Colonic mucosa (tissue), 4 donors: Measurements from ENCODE around the gene TCF25. TPM values are rescaled to one million over a fixed set of nuclear protein-coding genes. Genes with fewer than 3 reads are reported as not detected.

Source experiments
- DNase-seq: peaks from one replicate; pipeline ENCODE4 v3.0.0-alpha.2; 2020
- H3K27ac ChIP-seq: fragments of 200-600 bp; one replicate; pipeline ENCODE4 v1.8.0; 2021
- H3K27me3 ChIP-seq: fragments of 200-600 bp; one replicate; pipeline ENCODE4 v1.8.0; 2021
- H3K36me3 ChIP-seq: fragments of 200-600 bp; one replicate; pipeline ENCODE4 v1.8.0; 2021
- H3K4me1 ChIP-seq: fragments of 200-600 bp; one replicate; pipeline ENCODE4 v1.8.0; 2021; ENCODE audit warnings: mild to moderate bottlenecking
- H3K4me3 ChIP-seq: fragments of 200-600 bp; one replicate; pipeline ENCODE4 v1.8.0; 2021
- H3K9ac ChIP-seq, 2 donors: one replicate each; pipeline ENCODE4 v1.7.0; 2013; ENCODE audit warnings: control low read depth in 2 of 2, low read depth in 2 of 2, low read length in 2 of 2
- H3K9me3 ChIP-seq: fragments of 200-600 bp; one replicate; pipeline ENCODE4 v1.8.0; 2021
- CTCF ChIP-seq: fragments of 200-600 bp; IDR thresholded peaks from one replicate; pipeline ENCODE4 v1.8.0; 2022; ENCODE audit warnings: antibody characterized with exemption, mild to moderate bottlenecking
- intact Hi-C: fragments of 100-400 bp; cut with DNase I; formaldehyde crosslinking; loops from one replicate; pipeline ENCODE4 v1.14.1; 2022
- total RNA-seq, 2 donors: library from RNA; stranded (reverse); fragmentation: NEBNext Ultra II Directional in 1 of 2; extraction: Animal tissue kit (Norgen Biotek cat#: 25700) in 1 of 2; gene quantifications; one replicate each; pipeline ENCODE4 v1.2.1, GENCODE V29; 2021
- donor health status: healthy.
- donor health status: DM: no; HTN: no; CAD: no.
- donor health status: DM: no; HTN: no; CAD: no.

TCF25 gene
- total RNA-seq, 2 donors from 2014 or later = 164 to 165 TPM

- H3K4me1 ChIP-seq = no peaks in the 10 kb centered on the region
- H3K27ac ChIP-seq = no peak overlapping the region
- DNase-seq = no peak
- H3K36me3 ChIP-seq = peaks cover 16% of the 10 kb centered on the region
- intact Hi-C loops = no loop called here
- no peaks in the 10 kb centered on the region for H3K9me3 ChIP-seq
- no peaks in the 10 kb centered on the region for H3K27me3 ChIP-seq
- no peak overlapping the region for H3K4me3 ChIP-seq
- H3K9ac ChIP-seq = no peak overlapping the region
- TF ChIP-seq CTCF = no peak
These were observed 22.3 kb downstream of the TCF25 start for GRCh38 chr16:89895482-89896250.

DNA sequence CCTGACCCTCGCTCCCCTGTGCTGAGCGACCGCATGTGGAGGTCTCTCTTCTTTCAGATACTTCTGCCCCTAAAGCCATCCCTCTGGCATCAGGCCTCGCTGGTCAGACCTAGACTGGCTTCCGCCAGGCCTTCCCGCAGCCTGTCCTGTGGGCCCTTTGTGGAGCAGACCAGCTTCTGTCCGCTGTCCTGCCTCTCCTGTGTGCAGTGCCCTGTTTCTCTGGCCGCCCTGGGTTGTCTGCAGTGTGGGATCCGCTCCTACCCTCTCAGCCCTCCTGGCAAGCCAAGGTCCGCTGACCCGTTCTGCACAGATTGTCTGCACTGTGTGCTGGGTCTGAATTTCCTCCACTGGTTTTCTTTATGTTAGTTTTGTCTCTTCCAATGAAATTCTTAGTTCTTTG is 23.8 kb downstream of the TCF25 start:
- intact Hi-C loops = no loop called here
- H3K27me3 ChIP-seq = no peaks in the 10 kb centered on the region
- H3K4me3 ChIP-seq = no peak overlapping the region

GRCh38 chr16:89898201-89898967 is 25.0 kb downstream of the TCF25 start:
- intact Hi-C loops = no loop called here
- H3K4me3 ChIP-seq = no peak overlapping the region
- no peak for DNase-seq
- no peak for TF ChIP-seq CTCF
- no peaks in the 10 kb centered on the region for H3K27me3 ChIP-seq
- no peak overlapping the region for H3K9ac ChIP-seq
- H3K4me1 ChIP-seq = no peaks in the 10 kb centered on the region
- H3K36me3 ChIP-seq = peaks cover 6% of the 10 kb centered on the region
- no peak overlapping the region for H3K27ac ChIP-seq
- no peaks in the 10 kb centered on the region for H3K9me3 ChIP-seq

More for the DNA sequence above, 23.8 kb downstream of the TCF25 start:
- Histone ChIP-seq H3K9me3 (no peaks in the 10 kb centered on the region), H3K27ac (no peak overlapping the region), H3K36me3 (peaks cover 15% of the 10 kb centered on the region), H3K9ac (no peak overlapping the region), H3K4me1 (no peaks in the 10 kb centered on the region)
- no peak for DNase-seq
- no peak for TF ChIP-seq CTCF

DNA sequence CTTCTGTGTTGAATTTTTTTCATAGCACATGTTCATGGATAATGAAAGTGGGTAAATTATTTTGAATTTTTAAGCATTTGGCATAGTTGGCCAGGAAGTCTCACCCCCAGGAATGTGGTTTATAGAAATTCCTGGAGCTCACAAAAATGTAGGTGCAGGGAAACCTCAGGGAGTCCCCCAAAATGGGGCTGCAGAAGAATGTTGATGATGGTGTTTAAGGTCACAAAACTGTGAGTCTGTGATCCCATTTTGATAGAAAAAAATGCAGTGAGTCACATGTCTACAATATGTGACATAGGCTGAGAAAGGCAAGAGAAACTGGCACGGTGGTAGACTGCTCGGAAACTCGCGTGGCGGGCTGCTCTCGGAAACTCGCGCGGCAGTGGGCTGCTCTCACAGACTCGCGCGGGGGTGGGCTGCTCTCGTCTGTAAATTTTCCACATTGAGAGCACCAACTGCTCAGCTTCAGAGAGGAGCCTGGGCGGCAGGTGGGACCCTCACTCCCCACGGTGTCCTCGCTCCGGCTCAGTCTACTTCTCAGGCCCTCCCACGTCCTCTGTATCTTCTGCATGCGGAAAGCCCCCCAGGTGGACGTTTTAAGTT is 26.6 kb downstream of the TCF25 start:
- Histone ChIP-seq H3K27ac (no peak overlapping the region), H3K4me1 (no peaks in the 10 kb centered on the region), H3K9ac (no peak overlapping the region), H3K27me3 (no peaks in the 10 kb centered on the region), H3K9me3 (no peaks in the 10 kb centered on the region), H3K4me3 (no peak overlapping the region), H3K36me3 (peaks cover 6% of the 10 kb centered on the region)
- intact Hi-C loops = no loop called here
- no peak for DNase-seq
- TF ChIP-seq CTCF = no peak

DNA sequence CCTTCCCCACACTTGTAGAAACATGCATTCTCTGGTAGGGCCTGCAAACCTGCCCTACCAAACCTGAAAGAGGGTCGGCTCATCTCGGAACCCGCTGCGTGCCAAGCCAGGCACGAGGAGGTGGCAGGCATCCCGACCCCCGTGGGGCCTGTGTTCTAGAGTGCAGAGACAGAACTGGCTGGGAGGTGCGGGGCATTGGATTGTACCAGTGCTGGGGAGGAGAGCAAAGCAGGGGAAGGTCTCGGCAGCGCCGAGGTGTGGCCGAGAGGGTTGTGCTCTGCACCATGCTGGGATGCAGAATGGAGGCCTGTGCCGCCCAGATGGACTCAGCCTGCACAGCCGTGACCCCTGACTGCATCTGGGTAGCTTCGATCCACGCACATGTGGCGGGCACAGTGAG is 27.5 kb downstream of the TCF25 start:
- H3K36me3 ChIP-seq = peaks cover 6% of the 10 kb centered on the region
- no peak overlapping the region for H3K27ac ChIP-seq
- no peak overlapping the region for H3K9ac ChIP-seq
- no peaks in the 10 kb centered on the region for H3K4me1 ChIP-seq
- intact Hi-C loops = no loop called here
- no peaks in the 10 kb centered on the region for H3K9me3 ChIP-seq
- no peak overlapping the region for H3K4me3 ChIP-seq
- no peak for DNase-seq
- H3K27me3 ChIP-seq = no peaks in the 10 kb centered on the region
- TF ChIP-seq CTCF = no peak
